HepG2 (cell line): Measurements from ENCODE around the gene TBC1D14. TPM values are rescaled to one million over a fixed set of nuclear protein-coding genes. Genes with fewer than 3 reads are reported as not detected.

Source experiments
- AGO2 ChIP-seq: fragments of 200-400 bp; formaldehyde crosslinking; optimal IDR thresholded peaks from 2 replicates; pipeline ENCODE3; 2017; ENCODE audit warnings: mild to moderate bottlenecking, low read depth, low read length, moderate library complexity
- ATF4 ChIP-seq, 2 experiments: fragments of 450-650 bp in 1 of 2; sonication (generic) in 1 of 2; formaldehyde crosslinking; IDR thresholded peaks; 2 replicates each; pipeline versions ENCODE4 v1.5.0 to v1.8.0; 2020 to 2022; ENCODE audit warnings: mild to moderate bottlenecking in 1 of 2, missing genetic modification reagents in 1 of 2
- CTCF ChIP-seq: sonication (generic); formaldehyde crosslinking; IDR thresholded peaks from 2 replicates; pipeline ENCODE4 v1.5.0; 2020; ENCODE audit warnings: mild to moderate bottlenecking, missing genetic modification reagents, moderate library complexity
- HDAC2 ChIP-seq: sonication (generic); formaldehyde crosslinking; IDR thresholded peaks from 2 replicates; pipeline ENCODE4 v1.4.0; 2020; ENCODE audit warnings: missing genetic modification reagents
- HOXA3 ChIP-seq: sonication (generic); formaldehyde crosslinking; IDR thresholded peaks from 2 replicates; pipeline ENCODE4 v1.5.0; 2020; ENCODE audit warnings: missing genetic modification reagents
- MAZ ChIP-seq, 2 experiments: sonication (generic) in 1 of 2; formaldehyde crosslinking in 1 of 2; IDR thresholded peaks; 2 replicates each; pipeline versions ENCODE4 v1.5.0 to v1.6.1; 2012 to 2020; ENCODE audit warnings: low read depth in 2 of 2, mild to moderate bottlenecking in 2 of 2, borderline replicate concordance in 1 of 2, improper control_type of control experiment in 1 of 2, low read length in 1 of 2, missing genetic modification reagents in 1 of 2, moderate library complexity in 1 of 2
- MIER3 ChIP-seq: IDR thresholded peaks from 2 replicates; pipeline ENCODE4 v1.6.1; 2016; ENCODE audit warnings: missing compliant biosample characterization, borderline replicate concordance
- NCOA5 ChIP-seq: sonication (generic); formaldehyde crosslinking; IDR thresholded peaks from 2 replicates; pipeline ENCODE4 v1.4.0; 2020; ENCODE audit warnings: missing genetic modification reagents
- PCBP2 ChIP-seq: fragments of 200-400 bp; formaldehyde crosslinking; optimal IDR thresholded peaks from 2 replicates; pipeline ENCODE3; 2018; ENCODE audit warnings: low read length, low read depth; ENCODE audit not compliant: poor library complexity, severe bottlenecking
- POLR2AphosphoS2 ChIP-seq: IDR thresholded peaks from 2 replicates; pipeline ENCODE4 v1.6.1; 2011; ENCODE audit warnings: low read depth, low read length, improper control_type of control experiment
- RAD21 ChIP-seq: fragments of 450-650 bp; formaldehyde crosslinking; IDR thresholded peaks from 2 replicates; pipeline ENCODE4 v1.5.0; 2020; ENCODE audit warnings: mild to moderate bottlenecking
- SAP130 ChIP-seq: IDR thresholded peaks from 2 replicates; pipeline ENCODE4 v1.6.1; 2016; ENCODE audit warnings: low read depth
- SP1 ChIP-seq, 2 experiments: fragments of 450-650 bp in 1 of 2; sonication (generic) in 1 of 2; formaldehyde crosslinking in 1 of 2; IDR thresholded peaks; 2 replicates each; pipeline versions ENCODE4 v1.4.0 to v1.6.1; 2016 to 2020; ENCODE audit warnings: missing genetic modification reagents in 1 of 2
- SPEN ChIP-seq: sonication (generic); formaldehyde crosslinking; IDR thresholded peaks from 2 replicates; pipeline ENCODE4 v1.5.1; 2020; ENCODE audit warnings: low read depth, mild to moderate bottlenecking, missing genetic modification reagents
- STAG1 ChIP-seq: sonication (generic); formaldehyde crosslinking; IDR thresholded peaks from 2 replicates; pipeline ENCODE4 v1.4.0; 2020; ENCODE audit warnings: missing genetic modification reagents
- YEATS2 ChIP-seq: sonication (generic); formaldehyde crosslinking; IDR thresholded peaks from 2 replicates; pipeline ENCODE4 v1.4.0; 2020; ENCODE audit warnings: missing genetic modification reagents, borderline replicate concordance
- ZC3H4 ChIP-seq: sonication (generic); formaldehyde crosslinking; IDR thresholded peaks from 2 replicates; pipeline ENCODE4 v1.4.0; 2020; ENCODE audit warnings: missing genetic modification reagents, borderline replicate concordance
- ZFY ChIP-seq: sonication (generic); formaldehyde crosslinking; IDR thresholded peaks from 2 replicates; pipeline ENCODE4 v1.4.0; 2020; ENCODE audit warnings: missing genetic modification reagents
- ZNF280D ChIP-seq: sonication (generic); formaldehyde crosslinking; IDR thresholded peaks from 2 replicates; pipeline ENCODE4 v1.5.1; 2020; ENCODE audit warnings: mild to moderate bottlenecking, missing genetic modification reagents
- ZNF558 ChIP-seq: sonication (generic); formaldehyde crosslinking; IDR thresholded peaks from 2 replicates; pipeline ENCODE4 v1.9.0; 2022; ENCODE audit warnings: mild to moderate bottlenecking, missing genetic modification reagents, borderline replicate concordance
- ZNF605 ChIP-seq: sonication (generic); formaldehyde crosslinking; IDR thresholded peaks from 2 replicates; pipeline ENCODE4 v1.8.0; 2022; ENCODE audit warnings: mild to moderate bottlenecking, missing genetic modification reagents
- ZNF691 ChIP-seq: sonication (generic); formaldehyde crosslinking; IDR thresholded peaks from 2 replicates; pipeline ENCODE4 v1.4.0; 2020; ENCODE audit warnings: missing genetic modification reagents, low read depth, mild to moderate bottlenecking, borderline replicate concordance
- ZNF749 ChIP-seq: sonication (generic); formaldehyde crosslinking; IDR thresholded peaks from 2 replicates; pipeline ENCODE4 v1.8.0; 2022; ENCODE audit warnings: mild to moderate bottlenecking, missing genetic modification reagents, moderate library complexity, borderline replicate concordance
- polyA plus RNA-seq, 8 experiments: library from polyadenylated mRNA; depleted of rRNA in 3 of 8; stranded (reverse) in 7 of 8; unstranded in 1 of 8; fragments of >200 nt; fragmentation: Illumina TruSeq in 4 of 8; extraction: Trizol in 4 of 8; gene quantifications; 2 replicates each; pipeline versions ENCODE4 v1.2.1 to v1.2.3, GENCODE V29; 2011 to 2016; ENCODE audit warnings: low read depth in 4 of 8, missing spikeins in 1 of 8, mixed read lengths in 1 of 8; ENCODE audit not compliant: insufficient read depth in 1 of 8
- total RNA-seq, 5 experiments: library from RNA; depleted of rRNA; stranded (reverse); fragments of >200 nt; fragmentation: Illumina TruSeq; extraction: Trizol; gene quantifications; 2 replicates each; pipeline ENCODE4 v1.2.3, GENCODE V29; 2016; ENCODE audit warnings: low read depth in 1 of 5

The TBC1D14 gene
- total and polyA plus RNA-seq, 2 of the 13 experiments (the other 11 are each of a cell fraction or from before 2014, with no cell fraction given), result 29.5 to 46.5 TPM

- TF ChIP-seq MIER3, result 0 out of 2 replicates have a peak, but pooled peaks have one; percentile 24
- peak; percentile 64; the same call in 1 of the 2 replicates for TF ChIP-seq ZC3H4 (CRISPR knock-in tag)
- peak; percentile 62; the same call in 1 of the 2 replicates for TF ChIP-seq ZNF691 (CRISPR knock-in tag)
- peak; percentile 28; the same call in 1 of the 2 replicates for TF ChIP-seq ZFY (CRISPR knock-in tag)
- peak; percentile 59; the same call in 1 of the 2 replicates for TF ChIP-seq SPEN (CRISPR knock-in tag)
- TF ChIP-seq RAD21 (CRISPR knock-in tag), result peak; percentile 69; the same call in 1 of the 2 replicates
- TF ChIP-seq POLR2AphosphoS2, result no peak
- no peak for TF ChIP-seq ATF4 (CRISPR knock-in tag; IDR thresholded peaks at IDR 0.05)
- TF ChIP-seq ZNF749 (CRISPR knock-in tag), result no peak
- no peak for TF ChIP-seq ZNF280D (CRISPR knock-in tag)
- 0 out of 2 replicates have a peak, but pooled peaks have one; percentile 36 for TF ChIP-seq YEATS2 (CRISPR knock-in tag)
- TF ChIP-seq SP1 (IDR thresholded peaks at IDR 0.05), result no peak
- TF ChIP-seq SP1 (CRISPR knock-in tag; IDR thresholded peaks at IDR 0.05), result peak; percentile 21; the same call in 1 of the 2 replicates
- TF ChIP-seq ZNF558 (CRISPR knock-in tag), result no peak
- peak; percentile 67 for TF ChIP-seq SAP130 (CRISPR knock-in tag)
- TF ChIP-seq MAZ (IDR thresholded peaks at IDR 0.05; ENCODE audit: borderline replicate concordance, low read depth, low read length), result no peak
- TF ChIP-seq MAZ (CRISPR knock-in tag; IDR thresholded peaks at IDR 0.05; ENCODE audit: low read depth), result 0 out of 2 replicates have a peak, but pooled peaks have one; percentile 41
- peak; percentile 76 for TF ChIP-seq HOXA3 (CRISPR knock-in tag)
- peak; percentile 39; the same call in 1 of the 2 replicates for TF ChIP-seq HDAC2 (CRISPR knock-in tag)
- no peak for TF ChIP-seq NCOA5
- no peak for TF ChIP-seq AGO2
- TF ChIP-seq PCBP2, result no peak
- TF ChIP-seq STAG1 (CRISPR knock-in tag), result peak; percentile 79
- peak; percentile 87 for TF ChIP-seq CTCF (CRISPR knock-in tag)
- TF ChIP-seq ZNF605 (CRISPR knock-in tag), result peak; percentile 5; the same call in 1 of the 2 replicates
Observed at GRCh38 chr4:6907658-6908191, 1.9 kb upstream of the TBC1D14 start (continued).
